ENCODE measurements around the gene DDX55. TPM values are rescaled to one million over a fixed set of nuclear protein-coding genes. Genes with fewer than 3 reads are reported as not detected.

DDX55 gene
- total and polyA plus RNA-seq, 2 of the 4 experiments (the other 2 are of a cell fraction): 13.3 to 18.7 TPM

DNA sequence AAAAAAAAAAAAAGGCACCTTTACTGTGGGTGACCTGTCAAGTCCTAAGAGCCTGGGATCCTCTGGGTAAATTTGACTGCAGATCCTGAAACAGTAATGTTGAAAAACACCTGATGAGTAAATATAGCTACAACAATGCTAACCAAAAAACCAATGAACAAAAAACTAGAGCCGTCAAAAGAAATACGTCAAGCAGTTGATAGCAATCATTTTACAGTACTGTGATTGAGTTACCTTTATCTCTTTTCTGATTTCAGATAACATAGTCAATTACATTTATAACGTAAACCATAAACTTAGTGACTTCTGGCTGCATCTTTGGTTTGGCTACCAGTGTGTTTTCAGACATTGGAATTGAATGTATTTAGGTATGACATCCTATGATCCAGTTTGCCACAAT, 23.7 kb upstream of the DDX55 start:
- H3K36me3 ChIP-seq (ENCODE audit: control insufficient read depth, insufficient read depth, low read length): peaks cover 3% of the 10 kb centered on the region
- no peak overlapping the region for H3K27ac ChIP-seq (ENCODE audit: insufficient read depth, low read length)
- no peak overlapping the region for H2BK15ac ChIP-seq (ENCODE audit: low read depth, low read length)
- no peak overlapping the region for H2BK20ac ChIP-seq (ENCODE audit: low read depth, low read length)
- H3K18ac ChIP-seq (ENCODE audit: low read depth, low read length): no peak overlapping the region
- intact Hi-C loops (cut with micrococcal nuclease): no loop called here
- H2AFZ ChIP-seq (replicated peaks; ENCODE audit: low read length, poor library complexity): no peak overlapping the region
- POLR2A ChIA-PET (ENCODE audit: unreplicated experiment): no interaction called here
- H3K9me3 ChIP-seq (ENCODE audit: control insufficient read depth, insufficient read depth, low read length): peaks cover 3% of the 10 kb centered on the region; the same call in 1 of the 2 replicates
- DNase-seq: no peak
- H3K27me3 ChIP-seq (ENCODE audit: control insufficient read depth, insufficient read depth, low read length): no peaks in the 10 kb centered on the region
- no peaks in the 10 kb centered on the region for H3K4me1 ChIP-seq (ENCODE audit: control insufficient read depth, insufficient read depth, low read length)
- H3K4me3 ChIP-seq (ENCODE audit: insufficient read depth, low read depth, low read length): no peak overlapping the region
- TF ChIP-seq BHLHE40 (IDR thresholded peaks at IDR 0.05; ENCODE audit: low read depth, low read length) (no peak), RFX5 (IDR thresholded peaks at IDR 0.05; ENCODE audit: low read depth, low read length) (no peak), FOS (IDR thresholded peaks at IDR 0.05; ENCODE audit: low read depth, low read length) (no peak), SMC3 (IDR thresholded peaks at IDR 0.05; ENCODE audit: low read depth, low read length) (no peak), RCOR1 (IDR thresholded peaks at IDR 0.05; ENCODE audit: insufficient replicate concordance, low read length) (no peak), ELK1 (IDR thresholded peaks at IDR 0.05; ENCODE audit: borderline replicate concordance, low read depth, low read length) (no peak), CTCF (conservative IDR thresholded peaks at IDR 0.05; ENCODE audit: low read depth, low read length) (no peak), CHD1 (IDR thresholded peaks at IDR 0.05; ENCODE audit: low read depth, low read length) (no peak), CEBPB (IDR thresholded peaks at IDR 0.05; ENCODE audit: low read depth, low read length) (no peak), MAFK (IDR thresholded peaks at IDR 0.05; ENCODE audit: low read depth, low read length) (no peak), NFE2L2 (IDR thresholded peaks at IDR 0.05; ENCODE audit: low read depth, low read length) (no peak), POLR2A (IDR thresholded peaks at IDR 0.05; ENCODE audit: low read depth, low read length) (no peak), RAD21 (IDR thresholded peaks at IDR 0.05; ENCODE audit: low read length) (no peak), MAZ (IDR thresholded peaks at IDR 0.05; ENCODE audit: borderline replicate concordance, low read depth, low read length) (no peak)
- peaks cover 6 to 49% of the 10 kb centered on the region in 2 experiments for H3K79me1 ChIP-seq (ENCODE audit: low read depth in 1 of 2, low read length in 2 of 2)
- ATAC-seq (ENCODE audit: low read depth): no peak
- H2BK120ac ChIP-seq (ENCODE audit: low read depth, low read length): no peak overlapping the region
- H4K5ac ChIP-seq (ENCODE audit: low read depth, low read length): no peak overlapping the region
- no peak overlapping the region for H4K8ac ChIP-seq (ENCODE audit: low read depth in 2 of 2, low read length in 2 of 2)
- no peak overlapping the region for H3K4me2 ChIP-seq (ENCODE audit: low read depth, low read length)
- no peak overlapping the region for H3K56ac ChIP-seq (ENCODE audit: extremely low read depth, insufficient read depth, low read length)
- H3K4ac ChIP-seq (ENCODE audit: low read depth, low read length): no peak overlapping the region
- no TSS peak for BruUV-seq (replicated peaks)
- WGBS, 2 experiments (ENCODE audit: extremely low coverage in 2 of 2, insufficient read length in 1 of 2): no CpG with 5 or more reads among the region's 3 CpGs
- H2AK9ac ChIP-seq (replicated peaks; ENCODE audit: low read depth, low read length, poor library complexity): no peak overlapping the region
- H3K14ac ChIP-seq (replicated peaks; ENCODE audit: low read depth, low read length): no peak overlapping the region
- CTCF ChIA-PET: no interaction called here
- peaks cover 5% of the 10 kb centered on the region; the same call in 1 of the 2 replicates for H4K20me1 ChIP-seq (ENCODE audit: insufficient read depth, low read length)
- no peaks in the 10 kb centered on the region; the same call in 1 of the 2 replicates for H3K9me1 ChIP-seq (ENCODE audit: insufficient read depth, low read length)
- no peak overlapping the region for H3K23ac ChIP-seq (ENCODE audit: low read depth, low read length)
- no peak overlapping the region for H4K91ac ChIP-seq (ENCODE audit: insufficient read depth, low read depth, low read length)
- no peak overlapping the region for H3K9ac ChIP-seq (ENCODE audit: low read depth, low read length)
- in situ Hi-C loops (cut with MboI; ENCODE audit: low sequenced_read_pairs): no loop called here
- H2BK5ac ChIP-seq (ENCODE audit: low read depth, low read length, poor library complexity, severe bottlenecking): no peak overlapping the region
- H2AK5ac ChIP-seq (ENCODE audit: low read depth, low read length): no peak overlapping the region
- dilution Hi-C loops (cut with HindIII; ENCODE audit: low sequenced_read_pairs, unreplicated experiment): no loop called here

Data from IMR-90 (cell line).